HG03520 (cell line): Measurements from ENCODE around the gene ATP8A1.
A peak's percentile ranks its signal among the peaks of the same experiment; 100 is the strongest.
"Not testable (repeated sequence)": the region's sequence is repeated elsewhere in the genome, so short reads cannot be mapped to it uniquely, and the experiment has no call there.

Experiments used
- ATAC-seq: cut with Tn5 transposase; IDR thresholded peaks from one replicate; pipeline ENCODE4 v1.9.1; 2021; ENCODE audit warnings: mild to moderate bottlenecking, moderate library complexity; ENCODE audit not compliant: unreplicated experiment

The ATP8A1 gene

GRCh38 chr4:42474406-42474805, 182.5 kb downstream of the ATP8A1 start:
- no peak for ATAC-seq

DNA sequence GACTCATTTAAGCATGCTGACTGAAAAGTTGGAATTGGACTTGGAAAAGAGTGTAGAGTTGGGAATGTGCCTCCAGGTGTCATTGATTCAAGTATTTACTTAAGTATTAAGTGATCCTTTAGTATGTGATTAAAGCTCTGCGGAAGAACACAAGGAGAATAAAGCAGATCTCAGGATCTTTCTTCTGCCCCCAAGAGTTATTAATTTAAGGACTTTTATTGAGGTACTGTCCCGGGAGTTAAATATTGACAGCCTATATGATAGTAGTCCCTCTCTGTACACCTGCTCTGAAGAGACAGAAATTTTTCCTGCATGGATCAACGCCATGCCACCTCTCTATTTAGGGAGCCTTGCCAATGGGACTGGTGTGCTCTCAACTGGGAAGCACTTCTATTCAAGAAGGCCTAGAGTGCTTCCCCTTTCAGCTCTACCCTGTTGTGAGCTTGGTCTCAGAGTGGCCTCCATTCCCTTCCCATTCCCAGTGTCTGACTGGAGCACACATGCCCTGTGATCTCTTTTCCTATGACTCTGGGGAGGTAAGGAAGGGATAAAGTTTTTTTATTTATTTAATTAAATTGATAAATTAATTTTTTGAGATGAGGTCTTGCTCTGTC, 183.7 kb downstream of the ATP8A1 start:
- ATAC-seq = no peak

DNA sequence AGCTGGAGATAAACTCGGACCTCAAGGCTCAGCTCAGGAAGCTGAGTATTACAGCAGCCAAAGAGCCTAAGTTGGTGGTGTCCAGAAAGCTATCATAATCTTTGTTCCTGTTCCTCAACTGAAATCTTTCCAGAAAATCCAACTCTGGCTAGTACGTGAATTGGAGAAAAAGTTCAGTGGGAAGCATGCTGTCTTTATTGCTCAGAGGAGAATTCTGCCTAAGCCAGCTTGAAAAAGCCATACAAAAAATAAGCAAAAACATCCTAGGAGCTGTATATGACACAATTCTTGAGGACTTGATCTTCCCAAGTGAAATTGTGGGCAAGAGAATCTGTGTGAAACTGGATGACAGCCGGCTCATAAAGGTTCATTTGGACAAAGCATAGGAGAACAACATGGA, 185.0 kb downstream of the ATP8A1 start:
- no peak for ATAC-seq

DNA sequence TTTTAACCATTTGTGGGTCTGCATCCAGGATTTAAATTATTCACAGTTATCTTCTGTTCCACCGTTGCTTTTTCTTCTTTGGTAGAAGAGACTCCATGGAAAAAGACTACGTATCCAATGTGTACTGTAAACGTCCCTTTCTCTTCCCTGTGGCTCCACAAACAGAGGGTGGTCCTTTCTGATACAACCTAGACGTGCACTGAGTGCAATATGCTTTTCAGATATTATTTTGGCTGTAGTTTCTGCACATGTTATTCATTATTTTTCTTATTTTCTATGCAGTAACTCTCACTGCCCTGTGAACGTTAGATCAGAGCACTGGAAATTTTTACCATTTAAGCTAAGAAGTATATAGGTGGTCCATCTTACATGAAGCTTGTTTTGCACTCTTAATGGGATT, 186.9 kb downstream of the ATP8A1 start:
- ATAC-seq = no peak

DNA sequence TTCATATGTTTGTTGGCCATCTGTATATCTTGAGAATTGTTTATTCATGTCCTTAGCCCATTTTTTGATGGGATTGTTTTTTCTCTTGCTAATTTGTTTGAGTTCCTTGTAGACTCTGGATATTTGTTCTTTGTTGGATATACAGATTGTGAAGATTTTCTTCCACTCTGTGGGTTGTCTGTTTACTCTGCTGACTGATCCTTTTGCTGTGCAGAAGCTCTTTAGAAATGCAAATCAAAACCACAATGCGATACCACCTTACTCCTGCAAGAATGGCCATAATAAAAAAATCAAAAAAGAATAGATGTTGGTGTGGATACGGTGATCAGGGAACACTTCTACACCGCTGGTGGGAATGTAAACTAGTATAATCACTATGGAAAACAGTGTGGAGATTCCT, 189.1 kb downstream of the ATP8A1 start:
- not testable (repeated sequence) for ATAC-seq

- ATAC-seq = no peak
Observed at GRCh38 chr4:42466273-42466844, 190.5 kb downstream of the ATP8A1 start.

GRCh38 chr4:42464550-42465094, 192.3 kb downstream of the ATP8A1 start:
- no peak for ATAC-seq

GRCh38 chr4:42461216-42461615, 195.7 kb downstream of the ATP8A1 start:
- ATAC-seq = not testable (repeated sequence)

GRCh38 chr4:42460043-42460442, 196.9 kb downstream of the ATP8A1 start:
- peak; percentile 98 for ATAC-seq

DNA sequence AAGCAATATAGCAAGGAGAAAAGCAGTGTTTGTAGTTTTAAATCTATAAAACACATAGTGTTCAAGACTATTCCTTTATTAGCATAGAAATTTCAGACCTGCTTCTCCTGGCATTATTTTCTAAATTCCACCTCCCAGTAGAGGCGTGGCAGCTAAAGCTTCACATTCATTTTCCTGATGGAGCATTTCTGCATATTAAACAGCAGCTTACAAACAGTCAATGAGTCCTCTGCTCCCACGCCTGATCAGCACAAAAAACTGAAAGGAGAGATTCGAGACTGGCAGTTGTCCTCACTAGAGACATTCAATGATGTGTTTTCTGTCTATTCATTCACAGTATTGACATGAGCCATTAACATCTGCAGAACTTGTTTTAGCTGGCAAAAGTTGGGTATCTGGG, 198.2 kb downstream of the ATP8A1 start:
- no peak for ATAC-seq

- no peak for ATAC-seq
Observed at GRCh38 chr4:42454755-42455420, 202.0 kb downstream of the ATP8A1 start.

DNA sequence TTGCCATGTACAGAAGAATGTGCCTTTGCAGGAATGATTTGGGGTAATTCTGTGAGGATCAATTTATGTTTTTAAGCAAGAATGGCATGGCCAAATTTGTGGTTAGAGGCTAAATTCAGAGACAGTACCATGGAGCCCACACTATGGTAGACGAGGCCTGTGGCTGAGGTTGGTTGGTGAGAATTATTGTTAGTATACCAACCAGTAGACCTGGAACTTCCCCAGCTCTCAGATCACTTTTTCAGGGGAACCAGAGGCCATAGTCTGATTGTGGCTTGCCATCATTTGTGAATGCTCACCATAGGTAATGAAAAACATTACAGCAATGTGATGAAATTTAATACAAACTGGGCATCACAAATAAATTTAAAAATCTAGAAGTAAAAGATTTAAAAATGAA, 203.3 kb downstream of the ATP8A1 start:
- ATAC-seq = no peak

DNA sequence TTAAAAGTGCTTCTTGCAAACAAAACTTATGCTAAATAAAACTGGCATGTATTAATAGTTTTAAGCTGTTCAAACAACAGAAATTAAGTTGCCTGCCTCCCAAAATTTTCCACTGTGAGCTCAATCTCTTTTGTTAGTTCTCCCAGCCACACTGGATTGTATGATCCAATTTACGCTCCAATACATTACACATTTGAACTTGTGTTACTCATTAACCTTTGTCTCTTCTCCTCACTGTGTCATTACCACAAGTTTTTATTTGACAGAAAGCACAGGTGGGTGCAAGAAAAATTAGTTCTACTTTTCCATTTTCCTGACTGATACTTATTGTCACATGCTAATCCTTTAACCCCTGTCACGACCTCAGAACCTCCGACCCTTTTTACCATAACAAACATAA, 204.1 kb downstream of the ATP8A1 start:
- no peak for ATAC-seq

DNA sequence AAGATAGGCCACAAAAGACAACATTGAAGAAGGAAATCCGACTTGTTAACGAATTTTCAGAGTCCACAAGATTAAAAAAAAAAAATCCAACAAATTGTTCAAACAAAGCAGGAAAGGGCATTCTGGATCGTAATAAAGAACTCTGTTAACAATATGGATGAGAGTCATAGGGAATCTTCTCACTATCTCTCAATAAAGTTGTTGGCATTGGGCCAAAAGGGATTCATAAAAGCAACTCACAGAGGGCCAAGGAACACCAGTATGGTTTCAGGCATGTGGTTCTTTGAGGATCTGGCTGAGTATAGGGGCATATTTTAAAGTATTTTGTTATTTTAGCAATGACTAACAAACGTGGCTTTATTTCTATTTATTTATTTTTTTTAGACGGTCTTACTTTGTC, 210.1 kb downstream of the ATP8A1 start:
- no peak for ATAC-seq

DNA sequence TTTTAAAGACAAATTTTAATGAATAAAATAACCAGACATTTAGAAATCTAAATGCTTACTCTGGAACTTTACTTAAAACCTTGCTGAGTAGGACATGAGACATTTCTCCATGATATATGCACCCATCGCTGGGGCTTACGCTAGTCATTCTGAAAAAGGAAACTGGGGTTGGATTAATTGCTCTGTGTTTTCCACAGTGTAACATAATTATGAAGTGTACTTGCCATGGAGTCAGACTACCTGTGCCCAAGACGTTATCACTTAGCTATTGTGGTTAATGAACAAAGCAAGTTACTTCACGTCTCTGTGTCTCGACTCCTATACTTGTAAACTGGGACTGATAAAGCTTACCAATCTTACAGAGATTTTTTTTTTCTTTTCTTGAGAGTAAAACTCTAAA, 211.9 kb downstream of the ATP8A1 start:
- no peak for ATAC-seq

DNA sequence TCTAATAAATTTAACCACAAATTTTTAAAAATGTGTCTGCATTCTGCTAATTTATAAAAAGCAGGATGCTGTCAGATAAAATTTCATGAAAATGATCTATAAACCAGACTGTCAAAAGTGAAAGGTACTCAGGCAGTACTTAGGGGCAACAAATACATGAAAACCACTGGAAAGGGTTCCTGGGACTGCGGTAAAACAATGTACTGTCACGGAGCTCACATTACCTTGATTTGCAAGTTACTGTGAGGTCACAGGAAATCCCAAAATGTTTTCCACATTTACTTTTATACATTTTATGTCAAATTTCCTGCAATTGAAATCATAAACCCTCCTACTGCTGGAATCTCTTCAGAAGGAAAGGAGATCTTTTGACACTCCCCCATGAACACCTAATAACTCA, 214.3 kb downstream of the ATP8A1 start:
- no peak for ATAC-seq

DNA sequence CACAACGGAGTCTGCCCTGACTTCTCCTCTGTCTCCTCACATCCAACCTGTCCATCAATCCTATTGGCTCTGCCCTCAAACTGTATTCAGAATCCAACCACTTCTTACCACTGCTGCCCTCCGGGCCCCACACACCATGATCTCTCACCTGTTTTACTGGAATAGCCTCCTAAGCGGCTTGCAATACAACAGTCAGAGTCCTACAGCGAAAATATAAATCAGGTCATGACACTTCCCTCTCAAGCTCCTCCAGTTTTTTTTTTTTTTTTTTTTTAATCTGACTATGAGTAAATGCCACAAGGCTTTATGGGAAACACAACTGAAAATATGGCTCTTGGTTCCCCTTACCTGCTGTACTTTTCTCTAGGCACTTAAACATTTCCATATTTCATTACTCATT, 216.8 kb downstream of the ATP8A1 start:
- no peak for ATAC-seq

- no peak for ATAC-seq
Observed at GRCh38 chr4:42436928-42437565, 219.9 kb downstream of the ATP8A1 start.

DNA sequence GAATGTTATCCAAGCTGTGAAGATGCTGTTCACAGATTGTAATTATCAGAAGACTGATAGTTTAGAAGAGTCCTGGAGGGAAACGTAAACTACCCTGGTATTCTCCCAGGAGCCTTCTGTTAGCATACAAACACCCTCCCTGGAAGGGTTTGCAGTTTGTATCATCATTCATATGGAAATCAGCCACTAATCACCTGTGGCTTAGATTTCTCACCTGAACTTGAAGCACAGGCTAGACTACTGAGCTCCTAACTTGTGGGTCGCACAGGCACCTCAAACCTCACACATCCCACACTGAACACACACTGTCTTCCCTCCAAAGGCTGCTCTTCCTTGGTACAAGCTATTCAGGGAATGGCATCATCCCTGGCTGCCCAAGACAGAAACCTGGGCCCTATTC, 228.9 kb downstream of the ATP8A1 start:
- no peak for ATAC-seq

GRCh38 chr4:42425146-42426065, 231.5 kb downstream of the ATP8A1 start:
- no peak for ATAC-seq

- ATAC-seq = no peak
Observed at GRCh38 chr4:42420140-42420539, 236.8 kb downstream of the ATP8A1 start.
